Iris pigment epithelial cell (primary cell): ENCODE results near the gene NPC2.

ENCODE experiments used
- DNase-seq: peaks from one replicate; pipeline ENCODE4 v3.0.0-alpha.2; 2011; ENCODE audit warnings: low read depth

The NPC2 gene

GRCh38 chr14:74519316-74520074 is 26.4 kb upstream of the NPC2 start:
- DNase-seq: no peak

- no peak for DNase-seq
Measured at GRCh38 chr14:74518221-74518620, 25.1 kb upstream of the NPC2 start.

GRCh38 chr14:74517731-74518130 is 24.6 kb upstream of the NPC2 start:
- no peak for DNase-seq

GRCh38 chr14:74516451-74517160 is 23.5 kb upstream of the NPC2 start:
- DNase-seq: peak; percentile 32

- no peak for DNase-seq
Measured at GRCh38 chr14:74515891-74516412, 22.8 kb upstream of the NPC2 start.

GRCh38 chr14:74514471-74514941 is 21.4 kb upstream of the NPC2 start:
- peak; percentile 93 for DNase-seq

DNA sequence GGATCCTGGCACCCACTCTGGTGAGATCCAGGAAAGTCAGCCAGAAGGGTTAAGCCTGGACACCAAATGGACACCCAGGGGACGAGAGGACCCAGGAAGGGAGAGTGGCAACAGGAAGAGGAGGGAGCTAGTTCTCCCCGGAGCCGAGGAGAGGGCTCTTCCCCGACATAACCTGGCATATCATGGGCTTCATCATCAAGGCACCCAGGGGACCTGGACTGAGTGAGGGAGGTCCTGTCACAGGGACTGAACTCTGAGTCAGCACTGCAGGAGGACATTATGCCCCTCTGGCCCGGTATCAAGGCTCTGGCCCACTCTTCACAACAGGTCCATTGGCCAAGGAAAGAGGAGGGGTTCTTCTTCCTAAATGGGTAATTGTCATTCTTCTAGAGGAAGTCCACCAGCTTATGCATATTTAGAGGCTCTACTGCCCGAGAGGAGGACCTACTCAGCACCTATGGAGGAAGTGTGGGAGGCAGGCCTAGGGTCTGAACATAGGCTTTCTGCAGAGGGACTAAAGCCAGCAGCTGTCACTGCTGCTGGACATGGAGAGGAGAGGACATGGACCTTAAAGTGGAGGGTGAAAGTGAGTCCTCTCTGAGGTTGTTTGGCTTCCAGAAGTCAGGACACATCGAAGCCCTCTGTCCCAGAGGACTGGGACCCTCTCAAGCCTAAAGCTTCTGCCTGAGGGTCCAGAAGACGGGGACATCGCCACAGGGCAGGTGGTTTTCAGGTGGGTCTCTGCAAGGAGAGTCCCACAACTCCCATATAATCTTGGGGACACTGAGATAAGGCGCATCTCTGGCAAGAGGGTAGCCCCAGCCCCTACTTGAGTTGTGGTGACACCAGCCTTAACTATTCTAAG is 19.1 kb upstream of the NPC2 start:
- DNase-seq: no peak

GRCh38 chr14:74510959-74511409 is 17.9 kb upstream of the NPC2 start:
- peak; percentile 58 for DNase-seq

- DNase-seq: peak; percentile 64
Measured at GRCh38 chr14:74510223-74510931, 17.3 kb upstream of the NPC2 start.

DNA sequence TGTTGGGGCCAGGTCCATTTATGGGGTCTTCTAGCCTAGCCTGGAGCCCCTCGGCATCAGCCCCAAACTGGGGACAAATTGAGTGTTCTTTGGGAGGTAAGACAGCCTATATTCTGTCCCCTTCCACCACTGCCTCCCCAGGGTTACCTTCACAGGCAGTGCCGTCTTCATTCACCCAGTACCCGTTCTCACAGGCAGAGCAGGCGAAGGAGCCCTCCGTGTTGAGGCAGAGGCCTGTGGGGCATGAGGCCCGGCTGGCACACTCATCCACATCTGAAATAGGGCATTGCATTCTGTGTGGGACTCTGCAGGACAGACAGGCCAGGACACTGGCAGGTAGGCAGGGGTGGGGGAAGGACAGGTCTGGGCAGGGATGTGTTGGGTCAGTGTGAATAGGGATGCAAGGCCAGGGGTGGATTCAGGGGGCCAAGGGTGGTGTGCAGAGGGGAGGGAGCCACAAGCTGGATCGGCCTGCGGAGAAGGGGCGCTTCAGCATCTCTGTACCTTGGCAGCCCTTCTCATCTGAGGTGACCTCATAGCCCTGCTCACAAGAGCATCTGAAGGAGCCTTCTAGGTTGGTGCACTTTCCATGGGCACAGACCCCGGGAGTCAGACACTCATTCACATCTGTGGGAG is 16.6 kb upstream of the NPC2 start:
- DNase-seq: no peak

DNA sequence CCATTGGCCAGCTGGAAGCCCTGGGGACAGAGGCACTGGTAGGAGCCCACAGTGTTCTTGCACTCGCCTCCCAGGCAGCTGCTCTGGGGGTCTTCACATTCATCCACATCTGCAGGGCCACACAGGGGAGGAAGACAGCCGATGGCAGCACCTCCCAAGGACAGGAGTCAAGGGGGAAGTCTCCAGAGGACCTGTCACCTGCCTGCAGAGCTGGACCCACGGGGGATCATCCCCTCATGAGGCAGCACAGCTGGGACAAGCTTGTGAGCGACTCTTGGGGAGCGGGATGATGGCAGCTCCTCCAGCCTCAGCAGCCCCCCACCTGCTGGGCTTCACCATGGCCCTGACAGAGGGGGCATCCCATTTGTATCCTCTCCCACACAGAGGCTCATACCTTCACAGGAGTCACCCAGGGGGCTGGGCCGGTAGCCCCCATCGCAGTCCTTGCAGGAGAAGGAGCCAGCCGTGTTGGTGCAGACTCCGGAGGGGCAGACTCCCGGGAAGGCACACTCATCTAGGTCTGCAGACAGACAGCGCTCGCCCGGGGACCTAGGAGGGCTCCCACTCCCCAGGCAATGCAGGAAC is 15.8 kb upstream of the NPC2 start:
- DNase-seq: no peak

- DNase-seq: no peak
Measured at GRCh38 chr14:74508292-74508731, 15.2 kb upstream of the NPC2 start.

DNA sequence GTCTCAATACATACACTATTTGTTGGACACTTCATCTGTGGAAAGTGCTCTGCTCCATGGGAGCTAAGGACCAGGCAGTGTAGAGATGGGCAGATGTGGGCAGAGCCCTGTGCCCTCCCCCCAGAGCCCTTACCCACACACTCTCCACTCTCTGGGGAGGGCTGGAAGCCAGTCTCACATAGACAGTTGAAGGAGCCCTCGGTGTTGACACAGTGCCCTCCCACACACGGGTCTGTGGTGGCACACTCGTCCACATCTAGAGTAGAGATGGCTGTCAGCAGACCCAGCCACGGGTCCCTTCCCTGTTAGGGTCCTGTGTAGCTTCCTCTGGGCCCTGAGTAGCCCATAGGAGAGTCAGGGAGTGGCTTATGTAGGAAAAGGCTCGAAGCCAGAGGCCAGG is 14.7 kb upstream of the NPC2 start:
- DNase-seq: no peak

- DNase-seq: no peak
Measured at GRCh38 chr14:74507085-74507484, 14.0 kb upstream of the NPC2 start.

- DNase-seq: no peak
Measured at GRCh38 chr14:74506411-74506851, 13.3 kb upstream of the NPC2 start.

DNA sequence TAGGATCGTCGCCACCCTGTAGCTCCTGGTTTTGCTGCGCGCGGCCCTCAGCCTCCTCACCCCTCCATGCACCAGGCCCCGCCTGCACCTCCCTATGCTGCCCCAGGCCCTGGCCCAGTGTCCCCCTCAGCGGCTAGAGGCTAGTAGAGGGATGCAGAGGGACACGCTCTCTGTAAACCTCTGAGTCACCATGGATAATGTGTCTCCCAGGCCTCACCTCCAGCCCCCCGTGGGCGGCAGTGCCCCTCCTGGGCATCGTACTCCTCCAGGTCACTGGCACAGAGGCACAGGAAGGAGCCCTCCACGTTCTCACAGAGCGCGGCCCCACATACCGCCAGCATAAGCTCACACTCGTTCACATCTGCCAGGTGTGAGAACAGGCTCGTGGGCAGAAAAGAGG is 12.7 kb upstream of the NPC2 start:
- no peak for DNase-seq

DNA sequence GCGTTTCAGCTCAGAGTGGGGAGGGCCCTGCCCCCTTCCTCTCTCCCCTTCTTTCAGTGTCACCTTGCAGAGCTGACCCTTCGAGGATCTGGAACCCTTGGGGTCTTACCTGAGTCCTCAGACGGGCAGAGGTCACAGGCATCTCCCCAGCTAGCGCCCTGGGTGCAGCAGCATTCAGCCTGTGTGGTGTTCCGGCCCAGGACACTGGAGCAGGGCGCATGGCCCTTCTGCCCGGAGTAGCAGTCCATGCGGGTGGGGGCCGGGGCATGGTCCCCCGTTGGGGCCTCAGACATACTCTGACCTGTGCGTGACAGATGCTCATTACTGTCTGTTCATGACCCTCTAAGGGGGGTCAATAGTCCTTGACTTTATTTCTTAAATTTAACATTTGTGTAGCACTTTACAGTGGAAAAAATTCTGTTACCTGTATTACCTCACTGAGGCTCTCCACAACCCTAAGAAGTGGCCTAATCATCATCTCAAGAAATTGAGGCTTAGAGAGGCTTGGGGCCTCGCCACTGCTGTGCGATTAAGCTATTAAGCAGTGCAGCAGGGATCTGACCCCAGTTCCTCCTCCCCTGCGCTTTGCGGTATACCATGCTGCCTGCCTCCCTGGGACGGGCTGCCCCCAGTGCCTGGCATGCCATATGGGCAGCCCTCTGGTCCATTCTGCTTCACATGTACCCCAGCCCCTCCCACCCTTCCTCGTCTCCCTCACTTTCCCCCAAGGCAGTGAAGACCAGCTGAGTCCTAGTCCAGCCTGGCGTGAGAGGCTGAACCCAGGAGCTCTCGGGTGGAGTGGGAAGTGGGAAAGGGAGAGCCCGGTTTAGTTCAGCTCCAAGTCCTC is 12.0 kb upstream of the NPC2 start:
- DNase-seq: no peak

- no peak for DNase-seq
Measured at GRCh38 chr14:74504412-74504811, 11.3 kb upstream of the NPC2 start.

DNA sequence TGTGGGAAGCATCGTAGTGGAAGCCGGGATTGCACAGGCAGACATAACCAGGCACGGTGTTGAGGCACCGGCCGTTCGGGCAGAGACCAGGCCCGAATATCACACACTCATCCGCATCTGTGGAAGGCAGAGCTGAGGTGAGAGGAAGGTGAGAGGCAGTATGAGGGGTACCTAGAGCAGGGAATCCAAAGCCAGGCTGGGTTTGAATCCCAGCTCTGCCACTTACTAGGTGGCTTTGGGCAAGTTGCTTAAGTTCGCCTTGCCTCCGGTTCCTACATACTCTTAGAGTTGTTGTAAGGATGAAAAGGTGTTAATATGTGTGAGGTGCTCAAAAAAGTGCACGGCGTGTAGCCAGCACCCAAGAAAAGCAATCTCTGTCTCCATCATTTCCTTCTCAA is 10.8 kb upstream of the NPC2 start:
- DNase-seq: no peak
